T-helper 1 cell treated with Interleukin-12 subunit alpha and Interleukin-12 subunit beta and Interleukin-4 antibody, amounts not matched to agents 30 μg/mL and 1 μg/mL, for 36 hours (primary cell): Measurements from ENCODE around the gene RRN3.
A peak's percentile ranks its signal among the peaks of the same experiment; 100 is the strongest.
"Not testable (repeated sequence)": the region's sequence is repeated elsewhere in the genome, so short reads cannot be mapped to it uniquely, and the experiment has no call there.

Source experiments
- H3K27ac Mint-ChIP-seq: one replicate; pipeline ENCODE4 v1.8.0; 2021; ENCODE audit warnings: mild to moderate bottlenecking, mixed read lengths
- H3K27me3 Mint-ChIP-seq: one replicate; pipeline ENCODE4 v1.8.0; 2021; ENCODE audit warnings: low read depth, mixed read lengths
- H3K36me3 Mint-ChIP-seq: one replicate; pipeline ENCODE4 v1.8.0; 2021; ENCODE audit warnings: low read depth, mixed read lengths
- H3K4me1 Mint-ChIP-seq: one replicate; pipeline ENCODE4 v1.8.0; 2021; ENCODE audit warnings: low read depth, mixed read lengths
- H3K4me3 Mint-ChIP-seq: one replicate; pipeline ENCODE4 v1.8.0; 2021; ENCODE audit warnings: mild to moderate bottlenecking, moderate library complexity, mixed read lengths
- H3K9me3 Mint-ChIP-seq: one replicate; pipeline ENCODE4 v1.8.0; 2021; ENCODE audit warnings: mixed read lengths

Gene RRN3

GRCh38 chr16:15028345-15028715 lies 65.7 kb downstream of the RRN3 start:
- H3K27ac Mint-ChIP-seq, H3K4me1 Mint-ChIP-seq, H3K9me3 Mint-ChIP-seq, H3K4me3 Mint-ChIP-seq, H3K27me3 Mint-ChIP-seq: not testable (repeated sequence)
- H3K36me3 Mint-ChIP-seq: peaks cover 36% of the 10 kb centered on the region

GRCh38 chr16:15027503-15028344 lies 66.3 kb downstream of the RRN3 start:
- peaks cover 36% of the 10 kb centered on the region for H3K36me3 Mint-ChIP-seq
- not testable (repeated sequence) for H3K9me3 Mint-ChIP-seq, H3K4me3 Mint-ChIP-seq, H3K27me3 Mint-ChIP-seq, H3K27ac Mint-ChIP-seq, H3K4me1 Mint-ChIP-seq

- not testable (repeated sequence) for H3K9me3 Mint-ChIP-seq, H3K27me3 Mint-ChIP-seq, H3K27ac Mint-ChIP-seq, H3K4me1 Mint-ChIP-seq, H3K4me3 Mint-ChIP-seq
- peaks cover 34% of the 10 kb centered on the region for H3K36me3 Mint-ChIP-seq
Observed at GRCh38 chr16:15027051-15027450, 67.0 kb downstream of the RRN3 start.

DNA sequence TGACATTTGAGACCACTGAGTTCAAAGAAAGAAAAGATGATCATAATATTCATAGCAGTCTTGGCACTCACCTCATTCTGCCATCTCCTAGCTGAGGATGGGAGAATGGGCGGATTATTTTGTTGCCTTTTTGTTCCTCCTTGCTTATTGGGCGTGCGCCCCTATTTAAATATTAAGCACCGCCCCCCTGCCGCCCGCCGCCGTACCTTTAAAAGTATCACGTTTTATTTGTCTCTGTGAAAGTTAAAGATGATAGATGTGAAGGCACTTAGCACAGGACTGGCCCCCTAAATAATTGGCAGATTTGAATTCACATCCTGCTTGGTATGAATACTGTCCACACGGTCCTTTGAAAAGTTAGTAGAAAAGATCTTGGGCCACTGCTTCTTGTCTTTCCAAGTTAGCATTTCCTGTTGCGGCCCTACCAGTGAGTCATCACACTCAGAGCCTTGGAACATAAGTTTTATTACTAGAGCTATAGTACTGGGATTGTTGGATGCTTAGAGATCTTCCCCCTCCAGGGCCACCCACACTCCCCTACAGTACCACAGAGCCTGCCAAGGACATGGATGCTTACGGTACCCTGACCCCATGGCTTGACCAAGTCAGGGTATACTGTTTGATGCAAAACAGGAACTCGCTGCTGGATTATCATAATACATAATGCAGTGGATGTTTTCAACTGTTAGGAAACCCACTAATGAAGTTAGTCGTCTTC lies 68.7 kb downstream of the RRN3 start:
- H3K4me1 Mint-ChIP-seq, H3K27me3 Mint-ChIP-seq, H3K4me3 Mint-ChIP-seq, H3K9me3 Mint-ChIP-seq, H3K27ac Mint-ChIP-seq: not testable (repeated sequence)
- peaks cover 27% of the 10 kb centered on the region for H3K36me3 Mint-ChIP-seq

GRCh38 chr16:15024858-15025199 lies 69.2 kb downstream of the RRN3 start:
- peaks cover 27% of the 10 kb centered on the region for H3K36me3 Mint-ChIP-seq
- not testable (repeated sequence) for H3K4me1 Mint-ChIP-seq, H3K27ac Mint-ChIP-seq, H3K27me3 Mint-ChIP-seq, H3K9me3 Mint-ChIP-seq, H3K4me3 Mint-ChIP-seq

DNA sequence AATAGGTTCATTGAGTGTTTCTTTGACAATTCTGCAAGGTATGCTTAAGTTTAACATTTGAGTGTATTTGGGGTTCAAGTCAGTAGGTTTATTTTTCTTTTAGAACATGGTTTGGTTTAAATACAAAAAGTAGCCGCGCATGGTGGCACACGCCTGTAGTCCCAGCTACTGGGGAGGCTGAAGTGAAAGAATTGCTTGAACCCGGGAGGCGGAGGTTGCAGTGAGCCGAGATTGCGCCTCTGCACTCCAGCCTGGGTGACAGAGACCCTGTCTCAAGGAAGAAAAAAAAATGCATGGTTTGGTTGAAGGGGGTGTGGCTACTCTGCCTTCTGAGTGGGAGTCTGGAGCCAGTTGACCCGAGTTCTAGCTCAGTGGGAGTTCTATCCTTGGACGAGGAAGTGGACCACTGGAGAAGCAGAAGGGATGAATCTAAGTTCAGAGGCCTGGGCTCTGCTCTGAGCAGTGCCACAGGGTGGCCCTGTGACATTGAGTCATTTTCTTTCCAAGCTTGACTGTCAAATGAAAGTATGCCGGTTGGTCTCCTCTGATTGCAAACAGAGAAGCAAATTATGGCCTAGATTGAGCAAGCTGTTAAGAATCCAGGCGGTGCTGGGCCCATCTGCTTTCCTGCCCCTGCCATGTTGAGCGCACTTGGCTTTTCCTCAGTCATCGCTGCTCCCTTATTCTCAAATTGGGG lies 70.5 kb downstream of the RRN3 start:
- not testable (repeated sequence) for H3K27ac Mint-ChIP-seq, H3K4me3 Mint-ChIP-seq, H3K27me3 Mint-ChIP-seq, H3K4me1 Mint-ChIP-seq, H3K9me3 Mint-ChIP-seq
- H3K36me3 Mint-ChIP-seq: peaks cover 28% of the 10 kb centered on the region

DNA sequence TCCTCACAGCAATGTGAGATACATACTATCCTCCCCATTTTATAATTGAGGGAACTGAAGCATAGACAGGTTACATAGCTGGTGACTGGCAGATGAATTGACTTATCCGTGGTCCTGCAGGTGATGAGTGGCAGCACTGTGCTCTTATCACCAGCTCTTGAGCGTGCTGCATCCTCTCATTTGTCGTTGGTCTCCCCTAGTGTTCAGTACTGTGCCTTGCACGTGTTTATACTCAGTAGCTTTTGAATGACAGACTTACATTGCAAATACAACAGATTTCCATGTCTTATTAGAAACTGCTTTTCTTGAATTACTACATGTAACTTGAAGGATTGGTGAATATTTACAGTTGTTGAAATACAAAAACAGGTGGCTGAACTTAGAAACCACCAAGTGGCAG lies 71.9 kb downstream of the RRN3 start:
- not testable (repeated sequence) for H3K9me3 Mint-ChIP-seq, H3K4me1 Mint-ChIP-seq, H3K27me3 Mint-ChIP-seq, H3K4me3 Mint-ChIP-seq
- Mint-ChIP-seq H3K36me3 (peaks cover 25% of the 10 kb centered on the region), H3K27ac (peak overlapping the region; percentile 4)

GRCh38 chr16:15021429-15021828 lies 72.6 kb downstream of the RRN3 start:
- H3K4me1 Mint-ChIP-seq, H3K9me3 Mint-ChIP-seq, H3K4me3 Mint-ChIP-seq, H3K27ac Mint-ChIP-seq, H3K27me3 Mint-ChIP-seq: not testable (repeated sequence)
- peaks cover 28% of the 10 kb centered on the region for H3K36me3 Mint-ChIP-seq

GRCh38 chr16:15016951-15017580 lies 77.0 kb downstream of the RRN3 start:
- H3K27me3 Mint-ChIP-seq, H3K27ac Mint-ChIP-seq, H3K4me3 Mint-ChIP-seq, H3K9me3 Mint-ChIP-seq: not testable (repeated sequence)
- Mint-ChIP-seq H3K36me3 (peaks cover 14% of the 10 kb centered on the region), H3K4me1 (peaks cover 14% of the 10 kb centered on the region)

DNA sequence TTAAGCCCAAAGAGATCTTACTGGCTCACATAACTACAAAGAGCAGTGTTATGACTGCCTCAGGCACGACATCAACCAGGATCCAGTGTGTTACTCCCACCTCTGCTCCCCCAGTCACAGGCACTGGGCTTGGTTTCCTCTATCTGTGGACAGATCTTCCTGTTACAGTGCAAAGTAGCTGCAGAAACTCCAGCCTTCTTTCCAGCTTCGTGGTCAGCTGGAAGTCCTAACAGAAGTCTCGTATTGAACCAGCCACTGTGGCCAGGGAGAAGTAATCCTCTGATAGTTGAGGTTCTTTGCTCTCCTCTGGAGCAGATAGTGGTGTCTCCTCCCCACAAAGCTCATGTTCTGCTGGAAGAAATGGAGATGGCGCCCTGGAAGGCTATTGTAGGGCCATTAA lies 77.7 kb downstream of the RRN3 start:
- not testable (repeated sequence) for H3K4me3 Mint-ChIP-seq, H3K9me3 Mint-ChIP-seq, H3K27me3 Mint-ChIP-seq, H3K27ac Mint-ChIP-seq
- Mint-ChIP-seq H3K36me3 (peaks cover 13% of the 10 kb centered on the region), H3K4me1 (peaks cover 12% of the 10 kb centered on the region)

- not testable (repeated sequence) for H3K27me3 Mint-ChIP-seq, H3K4me3 Mint-ChIP-seq, H3K9me3 Mint-ChIP-seq, H3K27ac Mint-ChIP-seq
- Mint-ChIP-seq H3K36me3 (peaks cover 18% of the 10 kb centered on the region), H3K4me1 (peaks cover 12% of the 10 kb centered on the region)
Observed at GRCh38 chr16:15015671-15016070, 78.4 kb downstream of the RRN3 start.

- H3K4me1 Mint-ChIP-seq: peaks cover 14% of the 10 kb centered on the region
- peaks cover 25% of the 10 kb centered on the region for H3K36me3 Mint-ChIP-seq
- not testable (repeated sequence) for H3K9me3 Mint-ChIP-seq, H3K27me3 Mint-ChIP-seq, H3K27ac Mint-ChIP-seq, H3K4me3 Mint-ChIP-seq
Observed at GRCh38 chr16:15012941-15013340, 81.1 kb downstream of the RRN3 start.
